ENCODE results near the gene RNF214.

RNF214 gene

GRCh38 chr11:117219455-117219854, 13.0 kb upstream of the RNF214 start:
- no peak for DNase-seq (ENCODE audit: low read depth)
- H3K4me3 ChIP-seq (ENCODE audit: low read length): no peak overlapping the region
- TF ChIP-seq, protein P1, sequence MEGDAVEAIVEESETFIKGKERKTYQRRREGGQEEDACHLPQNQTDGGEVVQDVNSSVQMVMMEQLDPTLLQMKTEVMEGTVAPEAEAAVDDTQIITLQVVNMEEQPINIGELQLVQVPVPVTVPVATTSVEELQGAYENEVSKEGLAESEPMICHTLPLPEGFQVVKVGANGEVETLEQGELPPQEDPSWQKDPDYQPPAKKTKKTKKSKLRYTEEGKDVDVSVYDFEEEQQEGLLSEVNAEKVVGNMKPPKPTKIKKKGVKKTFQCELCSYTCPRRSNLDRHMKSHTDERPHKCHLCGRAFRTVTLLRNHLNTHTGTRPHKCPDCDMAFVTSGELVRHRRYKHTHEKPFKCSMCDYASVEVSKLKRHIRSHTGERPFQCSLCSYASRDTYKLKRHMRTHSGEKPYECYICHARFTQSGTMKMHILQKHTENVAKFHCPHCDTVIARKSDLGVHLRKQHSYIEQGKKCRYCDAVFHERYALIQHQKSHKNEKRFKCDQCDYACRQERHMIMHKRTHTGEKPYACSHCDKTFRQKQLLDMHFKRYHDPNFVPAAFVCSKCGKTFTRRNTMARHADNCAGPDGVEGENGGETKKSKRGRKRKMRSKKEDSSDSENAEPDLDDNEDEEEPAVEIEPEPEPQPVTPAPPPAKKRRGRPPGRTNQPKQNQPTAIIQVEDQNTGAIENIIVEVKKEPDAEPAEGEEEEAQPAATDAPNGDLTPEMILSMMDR (conservative IDR thresholded peaks at IDR 0.05; ENCODE audit: low read depth, low read length): no peak

DNA sequence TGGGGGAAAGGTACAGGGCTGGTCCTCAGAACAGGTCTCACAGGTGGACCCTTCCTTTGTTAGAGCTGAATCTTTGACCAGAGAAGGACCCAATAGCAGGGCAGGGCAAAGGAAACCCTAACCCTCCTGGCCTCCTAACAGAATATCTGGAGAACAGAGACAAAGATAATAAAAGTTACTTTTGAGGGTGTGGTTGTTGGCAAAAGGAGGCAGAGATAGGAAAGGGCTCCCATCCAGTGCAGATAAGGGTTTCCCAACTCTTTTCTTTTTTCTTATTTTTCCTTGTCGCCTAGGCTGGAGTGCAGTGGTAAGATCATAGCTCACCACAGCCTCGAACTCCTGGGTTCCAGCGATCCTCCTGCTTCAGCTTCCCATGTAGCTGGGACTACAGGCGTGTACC, 12.5 kb upstream of the RNF214 start:
- TF ChIP-seq, protein P1 (conservative IDR thresholded peaks at IDR 0.05; ENCODE audit: low read depth, low read length): no peak
- DNase-seq (ENCODE audit: low read depth): no peak
- no peak overlapping the region for H3K4me3 ChIP-seq (ENCODE audit: low read length)

- H3K4me3 ChIP-seq (ENCODE audit: low read length): no peak overlapping the region
- TF ChIP-seq, protein P1 (conservative IDR thresholded peaks at IDR 0.05; ENCODE audit: low read depth, low read length): no peak
- no peak for DNase-seq (ENCODE audit: low read depth)
Observed at GRCh38 chr11:117220568-117220967, 11.9 kb upstream of the RNF214 start.

DNA sequence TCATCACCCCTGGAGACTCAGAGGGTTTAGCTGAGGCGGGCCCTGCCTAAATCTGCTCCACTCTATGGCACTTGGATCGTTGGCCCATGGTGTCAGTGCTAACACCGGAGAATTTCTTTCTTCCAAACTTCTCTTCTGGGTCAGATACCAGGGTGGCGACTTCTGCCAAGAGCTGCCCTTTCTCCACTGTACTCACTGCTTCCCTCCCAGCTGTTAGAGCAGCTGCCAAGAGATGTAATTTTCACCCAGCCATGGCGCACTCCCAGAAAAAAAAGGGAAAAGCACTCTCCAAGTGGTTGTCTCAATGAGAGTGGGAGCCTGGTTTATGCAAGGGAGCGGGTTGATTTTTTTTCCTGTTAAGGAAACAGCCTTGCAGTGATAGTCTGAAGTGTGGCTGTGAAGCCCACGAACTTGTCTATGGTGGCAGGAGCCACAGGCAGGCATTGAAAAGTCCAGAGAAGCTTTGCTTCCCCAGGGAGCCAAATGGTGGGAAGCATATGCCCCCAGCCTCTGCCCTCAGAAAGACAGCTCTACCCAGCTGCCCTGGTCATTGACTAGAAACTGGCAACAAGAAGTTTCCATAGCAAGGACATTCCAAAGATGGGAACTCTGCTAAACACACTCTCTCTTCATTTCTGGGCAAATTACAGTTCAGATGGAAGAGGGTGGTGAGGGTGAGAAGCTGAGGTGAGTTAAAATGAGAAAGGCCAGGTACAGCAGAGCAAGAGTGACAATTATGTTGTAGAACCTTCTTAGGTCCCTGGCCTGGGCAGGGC, 11.3 kb upstream of the RNF214 start:
- no peak overlapping the region for H3K4me3 ChIP-seq (ENCODE audit: low read length)
- TF ChIP-seq, protein P1 (conservative IDR thresholded peaks at IDR 0.05; ENCODE audit: low read depth, low read length): no peak

DNA sequence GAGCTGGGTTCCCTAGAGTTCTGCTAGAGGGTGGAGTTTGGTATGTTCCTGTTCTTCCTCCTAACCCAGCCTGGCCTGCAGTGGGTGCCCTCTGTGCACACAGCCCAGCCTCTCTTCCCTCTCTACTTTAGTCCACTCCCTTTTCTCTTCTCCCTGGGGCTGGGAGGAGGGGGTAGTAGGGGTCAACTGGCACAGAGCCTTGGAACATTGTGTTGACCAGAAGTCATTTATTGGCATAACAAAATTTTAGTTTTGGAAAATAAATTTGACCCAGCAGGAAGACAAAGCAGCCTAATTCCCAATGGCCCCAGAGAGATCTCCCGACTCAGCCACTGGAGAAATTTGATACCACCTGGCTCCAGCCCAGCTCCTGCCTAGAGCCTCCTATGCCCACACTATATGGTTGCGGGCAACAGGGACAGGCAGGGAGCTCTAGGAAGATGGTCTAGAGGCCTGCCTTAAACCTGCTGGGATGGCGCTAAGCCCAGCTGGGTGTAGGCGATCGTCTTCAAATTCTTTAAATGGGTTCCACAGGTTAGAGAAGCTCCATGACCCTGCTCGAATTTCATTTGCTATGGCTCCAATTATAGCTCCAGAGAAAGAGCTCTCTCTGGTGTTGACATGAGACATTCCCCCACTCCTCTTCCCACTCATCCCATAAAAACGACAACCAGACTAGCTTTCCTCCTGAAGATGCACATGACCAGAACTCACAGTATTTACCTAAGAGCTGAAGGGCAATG, 10.5 kb upstream of the RNF214 start:
- TF ChIP-seq, protein P1 (conservative IDR thresholded peaks at IDR 0.05; ENCODE audit: low read depth, low read length): no peak
- H3K4me3 ChIP-seq (ENCODE audit: low read length): no peak overlapping the region
- DNase-seq (ENCODE audit: low read depth): no peak

More for the DNA sequence above, 11.3 kb upstream of the RNF214 start:
- DNase-seq (ENCODE audit: low read depth): no peak

DNA sequence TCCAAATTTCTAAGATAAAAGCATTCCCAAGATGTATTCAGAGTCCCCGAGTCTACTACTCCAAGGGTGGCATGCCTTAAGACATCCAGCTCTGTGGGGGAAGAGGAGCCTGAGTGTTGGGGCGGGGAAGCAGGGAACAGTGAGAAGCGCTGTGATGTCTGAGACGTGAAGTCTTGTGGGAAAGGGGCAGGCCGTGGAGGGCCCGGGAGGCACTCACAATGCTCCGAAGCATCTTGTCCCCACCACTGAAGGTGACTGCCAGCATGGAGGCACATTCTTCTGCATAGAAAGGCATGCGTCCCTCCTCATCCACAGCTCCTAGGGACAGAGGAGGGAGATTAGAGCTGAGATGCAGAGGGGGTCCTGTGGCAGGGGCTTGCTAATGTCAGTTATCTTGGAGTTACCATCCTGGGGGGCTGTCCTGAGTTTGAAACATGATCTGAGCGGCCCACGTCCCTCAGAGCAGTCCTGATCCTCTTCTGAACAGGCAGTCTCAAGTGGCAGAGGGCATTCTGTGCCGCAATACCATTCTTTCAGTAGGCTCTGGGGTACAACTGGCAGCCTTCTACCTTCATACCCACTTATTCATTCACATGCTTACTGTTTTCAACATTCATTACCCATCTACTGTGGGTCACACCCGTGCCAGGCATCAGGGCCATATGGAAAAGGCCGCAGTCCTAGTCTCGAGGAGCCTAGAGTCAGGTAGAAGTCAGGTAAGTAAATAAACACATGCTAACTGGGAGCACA, 9.3 kb upstream of the RNF214 start:
- DNase-seq (ENCODE audit: low read depth): no peak
- TF ChIP-seq, protein P1 (conservative IDR thresholded peaks at IDR 0.05; ENCODE audit: low read depth, low read length): no peak

More for the DNA sequence above, 9.3 kb upstream of the RNF214 start:
- no peak overlapping the region for H3K4me3 ChIP-seq (ENCODE audit: low read length)
